Gastrocnemius medialis (tissue), 4 donors: Measurements from ENCODE around the gene KIRREL3.

ENCODE experiments used
- CTCF ChIP-seq, 5 experiments: fragments of 450-650 bp in 3 of 5; fragments of 200-600 bp in 2 of 5; sonication (generic) in 2 of 5; IDR thresholded peaks in 4 of 5; conservative IDR thresholded peaks in 1 of 5; 1 replicate in 4 of 5; 2 replicates in 1 of 5; pipeline ENCODE4 v1.5.1; 2016 to 2019; ENCODE audit warnings: antibody characterized with exemption in 5 of 5, mild to moderate bottlenecking in 3 of 5, moderate library complexity in 3 of 5
- POLR2A ChIP-seq, 2 donors: fragments of 450-650 bp; IDR thresholded peaks; one replicate each; pipeline ENCODE4 v1.6.1; 2017; ENCODE audit warnings: antibody characterized with exemption in 2 of 2, mild to moderate bottlenecking in 2 of 2, moderate library complexity in 2 of 2

GRCh38 chr11:126738295-126739031 lies 262.1 kb downstream of the KIRREL3 start:
- TF ChIP-seq CTCF (IDR thresholded peaks at IDR 0.05 in 4 of 5, conservative IDR thresholded peaks at IDR 0.05 in 1 of 5): no peak
- TF ChIP-seq POLR2A (IDR thresholded peaks at IDR 0.05): no peak
